Measurements from ENCODE around the gene REEP1.

DNA sequence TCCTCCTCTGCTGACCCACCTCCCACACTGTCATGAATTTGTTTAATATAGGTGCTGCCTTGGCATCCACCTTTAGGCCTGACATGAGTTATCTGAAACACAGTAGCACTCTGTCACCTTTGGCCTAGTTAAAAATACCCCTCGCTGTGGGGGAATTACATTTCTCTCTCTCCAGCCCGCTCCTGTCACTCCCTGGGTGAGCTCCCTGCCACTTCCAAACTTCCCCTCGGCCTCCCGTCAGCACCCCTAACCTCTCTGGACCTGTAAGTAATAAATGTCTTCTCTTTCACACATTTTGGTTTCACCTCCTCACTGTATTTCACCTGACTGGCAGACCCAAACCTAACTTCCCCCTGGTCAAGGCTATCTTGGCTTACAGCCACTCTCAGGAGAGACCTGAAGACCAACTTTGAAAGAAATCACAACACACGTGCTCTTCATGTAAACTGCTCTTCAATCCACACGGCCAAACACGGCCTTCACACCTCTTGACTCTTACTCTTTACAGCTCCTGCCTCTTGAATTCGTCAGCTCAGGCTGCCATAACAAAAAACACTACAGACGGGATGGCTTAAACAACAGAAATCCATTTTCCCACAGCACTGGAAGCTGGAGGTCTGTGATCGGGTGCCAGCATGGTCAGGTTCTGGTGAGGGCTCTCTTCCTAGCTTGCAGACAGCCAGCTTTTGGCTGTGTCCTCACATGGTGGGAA, 28.3 kb downstream of the REEP1 start:
- TF ChIP-seq, protein P1, sequence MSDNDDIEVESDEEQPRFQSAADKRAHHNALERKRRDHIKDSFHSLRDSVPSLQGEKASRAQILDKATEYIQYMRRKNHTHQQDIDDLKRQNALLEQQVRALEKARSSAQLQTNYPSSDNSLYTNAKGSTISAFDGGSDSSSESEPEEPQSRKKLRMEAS (IDR thresholded peaks at IDR 0.05), result no peak
- TF ChIP-seq ZBTB7A (IDR thresholded peaks at IDR 0.05; ENCODE audit: low read depth), result no peak
- no peak for TF ChIP-seq NFIC (IDR thresholded peaks at IDR 0.05)
- TF ChIP-seq EGR1 (IDR thresholded peaks at IDR 0.05), result no peak
- TF ChIP-seq CEBPB (IDR thresholded peaks at IDR 0.05), result no peak
- no peak for TF ChIP-seq FOXM1 (IDR thresholded peaks at IDR 0.05; ENCODE audit: borderline replicate concordance, low read depth)
- no peak for TF ChIP-seq REST (IDR thresholded peaks at IDR 0.05; ENCODE audit: low read depth)
- TF ChIP-seq EP300 (IDR thresholded peaks at IDR 0.05; ENCODE audit: borderline replicate concordance), result no peak
- TF ChIP-seq YY1 (IDR thresholded peaks at IDR 0.05; ENCODE audit: low read depth), result no peak
- TF ChIP-seq TAF1 (IDR thresholded peaks at IDR 0.05; ENCODE audit: low read depth), result no peak
- TF ChIP-seq CREB1 (IDR thresholded peaks at IDR 0.05; ENCODE audit: low read depth), result no peak
- TF ChIP-seq USF1 (IDR thresholded peaks at IDR 0.05), result no peak
